Endothelial cell of umbilical vein (primary cell): ENCODE measurements around the gene LRRC32. TPM values are rescaled to one million over a fixed set of nuclear protein-coding genes. Genes with fewer than 3 reads are reported as not detected.

Experiments used
- BruUV-seq: library from RNA; stranded (reverse); fragments of 400-500 nt; replicated peaks from 2 replicates; lab custom pipeline; 2021; lab: Mats Ljungman, UMichigan
- CTCF ChIA-PET: fragments of 300-600, 350-600 bp; sonication (Branson Sonifier 250); formaldehyde crosslinking; loops from one replicate; lab custom pipeline; 2021; ENCODE audit warnings: antibody characterized with exemption, inconsistent platforms; lab: Charles Lee
- POLR2A ChIA-PET: fragments of 300-600, 350-600 bp; sonication (Branson Sonifier 250); formaldehyde crosslinking; loops from one replicate; lab custom pipeline; 2021; ENCODE audit warnings: antibody characterized with exemption, inconsistent platforms; lab: Charles Lee
- DNase-seq: peaks from one replicate; pipeline ENCODE4 v3.0.0-alpha.2; 2011; ENCODE audit warnings: low read depth, low spot score
- FAIRE-seq: peaks from 2 replicates; lab custom pipeline; 2011; peaks lifted over from hg19 to GRCh38; lab: Jason Lieb, UNC
- H2AFZ ChIP-seq: 2 replicates; pipeline ENCODE4 v1.6.0; 2012; ENCODE audit warnings: low read depth, low read length, control low read depth, inconsistent platforms
- H3K27ac ChIP-seq: 2 replicates; pipeline ENCODE4 v1.5.1; 2011; ENCODE audit warnings: low read depth, mild to moderate bottlenecking, control low read depth, low read length, moderate library complexity; ENCODE audit not compliant: insufficient read depth
- H3K27me3 ChIP-seq, 2 experiments: 2 replicates each; pipeline versions ENCODE4 v1.6.0 to v1.6.1; 2011; ENCODE audit warnings: low read length in 2 of 2, mixed read lengths in 1 of 2; ENCODE audit not compliant: control insufficient read depth in 2 of 2, insufficient read depth in 2 of 2
- H3K36me3 ChIP-seq, 2 experiments: 2 replicates in 1 of 2; 3 replicates in 1 of 2; pipeline ENCODE4 v1.5.1; 2011; ENCODE audit warnings: low read length in 2 of 2, mild to moderate bottlenecking in 1 of 2, moderate library complexity in 1 of 2; ENCODE audit not compliant: control insufficient read depth in 2 of 2, insufficient read depth in 2 of 2; ENCODE audit errors: extremely low read depth in 1 of 2
- H3K4me1 ChIP-seq: 3 replicates; pipeline ENCODE4 v1.5.1; 2011; ENCODE audit warnings: mild to moderate bottlenecking, low read length; ENCODE audit not compliant: control insufficient read depth, insufficient read depth; ENCODE audit errors: extremely low read depth
- H3K4me2 ChIP-seq: 2 replicates; pipeline ENCODE4 v1.6.1; 2011; ENCODE audit warnings: low read length, control low read depth, mixed read lengths; ENCODE audit not compliant: insufficient read depth
- H3K4me3 ChIP-seq, 3 experiments: fragments of 200-600 bp in 1 of 3; sonication (generic), shearing (Covaris generic) in 1 of 3; replicated peaks in 1 of 3; 2 replicates each; pipeline ENCODE4 v1.5.1; 2011 to 2016; ENCODE audit warnings: control low read depth in 3 of 3, low read length in 3 of 3, mild to moderate bottlenecking in 2 of 3, inconsistent platforms in 1 of 3, low read depth in 1 of 3, moderate library complexity in 1 of 3; ENCODE audit not compliant: insufficient read depth in 1 of 3
- H3K79me2 ChIP-seq: 2 replicates; pipeline ENCODE4 v1.6.0; 2012; ENCODE audit warnings: low read length, inconsistent platforms; ENCODE audit not compliant: control insufficient read depth, insufficient read depth
- H3K9ac ChIP-seq: replicated peaks from 2 replicates; pipeline ENCODE3; 2011; ENCODE audit warnings: low read length, control low read depth; ENCODE audit not compliant: insufficient read depth; ENCODE audit errors: extremely low read depth
- H3K9me1 ChIP-seq: replicated peaks from 3 replicates; pipeline ENCODE4 v1.6.0; 2011; ENCODE audit warnings: mild to moderate bottlenecking, low read length; ENCODE audit not compliant: control insufficient read depth, insufficient read depth; ENCODE audit errors: extremely low read depth
- H3K9me3 ChIP-seq: replicated peaks from 2 replicates; pipeline ENCODE4 v1.5.1; 2012; ENCODE audit warnings: low read length, inconsistent platforms; ENCODE audit not compliant: control insufficient read depth, insufficient read depth
- H4K20me1 ChIP-seq: replicated peaks from 2 replicates; pipeline ENCODE3; 2011; ENCODE audit warnings: mild to moderate bottlenecking, low read length; ENCODE audit not compliant: control insufficient read depth, insufficient read depth; ENCODE audit errors: extremely low read depth
- FOS ChIP-seq: IDR thresholded peaks from 2 replicates; pipeline ENCODE4 v1.6.1; 2011; ENCODE audit warnings: mild to moderate bottlenecking, low read length, moderate library complexity, borderline replicate concordance; ENCODE audit not compliant: insufficient read depth
- GATA2 ChIP-seq: IDR thresholded peaks from 2 replicates; pipeline ENCODE4 v1.7.0; 2011; ENCODE audit warnings: low read depth, mild to moderate bottlenecking, moderate library complexity, mixed read lengths, low read length; ENCODE audit not compliant: insufficient read length, insufficient read depth
- JUN ChIP-seq: IDR thresholded peaks from 2 replicates; pipeline ENCODE4 v1.6.1; 2011; ENCODE audit warnings: borderline replicate concordance, low read depth; ENCODE audit not compliant: insufficient read length, insufficient read depth
- MAX ChIP-seq: IDR thresholded peaks from 2 replicates; pipeline ENCODE4 v1.6.1; 2011; ENCODE audit not compliant: insufficient read depth, insufficient read length
- POLR2A ChIP-seq: IDR thresholded peaks from 2 replicates; pipeline ENCODE4 v1.6.1; 2012; ENCODE audit warnings: low read depth, mild to moderate bottlenecking, control low read depth, low read length
- dilution Hi-C: fragments of 300-500 bp; cut with MboI; formaldehyde crosslinking; loops from one replicate; pipeline ENCODE4 v1.15.0; 2019; ENCODE audit warnings: low sequenced_read_pairs; ENCODE audit not compliant: extremely low pct_ligation_motif_present
- intact Hi-C: fragments of 100-400 bp; cut with micrococcal nuclease; formaldehyde crosslinking; loops from one replicate; pipeline ENCODE4 v1.10.0; 2022
- polyA plus RNA-seq, 4 experiments: library from polyadenylated mRNA; depleted of rRNA in 3 of 4; stranded (reverse) in 3 of 4; unstranded in 1 of 4; fragments of >200 nt; gene quantifications; 2 replicates each; pipeline versions ENCODE4 v1.2.1 to v1.2.3, GENCODE V29; 2011 to 2012; ENCODE audit warnings: missing spikeins in 1 of 4
- total RNA-seq: library from RNA; stranded (reverse); gene quantifications from 2 replicates; pipeline ENCODE4 v1.2.3, GENCODE V29; 2021

The LRRC32 gene
- total and polyA plus RNA-seq, 2 donors (not counting 3 experiments of a cell fraction or from before 2014, with no cell fraction given): 77.2 to 117 TPM

DNA sequence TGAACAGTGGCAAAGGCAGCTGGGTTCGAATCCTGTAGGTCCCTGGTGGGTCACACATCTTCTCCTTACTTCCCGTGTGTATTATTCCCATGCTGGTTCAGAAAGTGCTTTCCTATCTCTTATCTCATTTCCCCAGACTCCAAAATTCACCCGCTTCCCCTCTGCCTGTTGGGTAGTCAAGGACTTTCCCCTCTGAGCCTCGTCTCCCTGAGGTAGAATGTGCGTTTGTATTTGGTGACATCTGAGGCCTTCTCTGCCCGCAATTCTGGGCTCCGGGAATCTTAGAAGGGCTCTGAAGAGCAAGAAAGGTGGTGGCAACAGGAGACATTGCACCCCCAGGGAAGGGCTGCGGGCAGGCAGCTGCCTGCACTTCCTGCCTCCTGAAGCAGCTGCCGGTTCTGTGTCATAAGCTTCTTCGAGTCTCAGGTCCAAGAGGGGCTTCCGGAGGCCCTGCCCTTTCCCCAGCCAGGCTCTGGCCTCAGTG, 5.9 kb downstream of the LRRC32 start:
- dilution Hi-C loops: no loop called here
- peak; percentile 82 for FAIRE-seq

GRCh38 chr11:76663912-76664440, 6.6 kb downstream of the LRRC32 start:
- peaks cover 6% of the 10 kb centered on the region for H3K79me2 ChIP-seq
- dilution Hi-C loops: no loop called here
- TF ChIP-seq JUN (no peak), GATA2 (no peak), FOS (no peak), MAX (no peak)
- H3K27me3 ChIP-seq: no peaks in the 10 kb centered on the region
- peaks cover 0 to 40% of the 10 kb centered on the region in 2 experiments for H3K36me3 ChIP-seq
- CTCF ChIA-PET: interaction anchor here (1.1 to 2.0 kb wide), 7 partner anchors 10 to 85 kb away, joined by 4 to 11 read pairs (median 5); no protein-coding TSS in a partner anchor
- no TSS peak for BruUV-seq
- H3K4me1 ChIP-seq: peaks cover 52% of the 10 kb centered on the region
- H3K4me3 ChIP-seq: no peak overlapping the region
- H3K27ac ChIP-seq: peak overlapping the region; percentile 87
- no peaks in the 10 kb centered on the region for H3K9me3 ChIP-seq
- H2AFZ ChIP-seq: peak overlapping the region; percentile 2
- no peak for FAIRE-seq
- H3K4me2 ChIP-seq: no peak overlapping the region
- POLR2A ChIA-PET: interaction anchor here (1.0 kb wide), 1 partner anchor 34 kb away, joined by 3 read pairs; no protein-coding TSS in a partner anchor
- intact Hi-C loops: no loop called here
- no peaks in the 10 kb centered on the region for H3K9me1 ChIP-seq
- H3K9ac ChIP-seq: peak overlapping the region; percentile 3
- DNase-seq: no peak
- H4K20me1 ChIP-seq: no peaks in the 10 kb centered on the region

More for the DNA sequence above, 5.9 kb downstream of the LRRC32 start:
- Histone ChIP-seq H3K9me3 (no peaks in the 10 kb centered on the region), H3K79me2 (peaks cover 6% of the 10 kb centered on the region), H4K20me1 (no peaks in the 10 kb centered on the region), H3K36me3 (peaks cover 0 to 34% of the 10 kb centered on the region in 2 experiments), H3K4me1 (peaks cover 58% of the 10 kb centered on the region), H3K4me3 (no peak overlapping the region), H3K4me2 (peak overlapping the region; percentile 41), H3K9me1 (no peaks in the 10 kb centered on the region), H3K27ac (peak overlapping the region; percentile 87), H3K27me3 (no peaks in the 10 kb centered on the region), H3K9ac (peak overlapping the region; percentile 57), H2AFZ (peak overlapping the region; percentile 2)
- TF ChIP-seq POLR2A (no peak), GATA2 (peak; percentile 49)
- intact Hi-C loops: no loop called here
- no TSS peak for BruUV-seq
- peak; percentile 69 for DNase-seq
- CTCF ChIA-PET: interaction anchor here (1.1 to 2.0 kb wide), 7 partner anchors 10 to 86 kb away, joined by 4 to 11 read pairs (median 5); no protein-coding TSS in a partner anchor
- POLR2A ChIA-PET: interaction anchor here (1.0 kb wide), 1 partner anchor 35 kb away, joined by 3 read pairs; no protein-coding TSS in a partner anchor
